Measurements from ENCODE around the gene UNKL.

UNKL gene

DNA sequence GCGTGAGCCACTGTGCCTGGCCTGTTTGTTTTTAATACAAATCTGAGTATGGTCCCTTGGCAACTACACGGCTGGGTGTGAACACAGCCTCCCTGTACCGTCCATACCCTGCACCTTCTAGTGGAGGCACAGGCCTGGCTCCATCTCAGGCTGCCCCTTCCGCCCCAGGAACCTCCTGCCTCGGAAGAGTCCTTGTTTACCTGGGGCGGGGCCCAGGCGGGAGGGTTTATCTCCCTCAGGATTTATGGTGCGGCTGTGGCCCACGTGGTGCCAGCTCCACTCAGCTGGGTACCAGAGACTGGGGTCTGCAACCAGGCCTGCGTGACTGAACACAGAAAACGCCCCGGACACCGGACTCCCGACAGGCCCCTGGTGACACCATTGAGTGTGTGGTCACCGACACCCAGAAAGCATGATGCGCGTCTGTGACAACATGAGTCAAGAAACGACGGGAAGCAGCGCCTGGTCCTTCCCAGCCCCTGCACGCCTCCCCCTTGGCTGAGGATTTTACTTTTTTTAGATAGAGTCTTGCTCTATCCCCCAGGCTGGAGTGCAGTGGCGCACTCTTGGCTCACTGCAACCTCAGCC lies 19.0 kb downstream of the UNKL start:
- no peak for DNase-seq (ENCODE audit: low spot score)
- TF ChIP-seq, protein P1, sequence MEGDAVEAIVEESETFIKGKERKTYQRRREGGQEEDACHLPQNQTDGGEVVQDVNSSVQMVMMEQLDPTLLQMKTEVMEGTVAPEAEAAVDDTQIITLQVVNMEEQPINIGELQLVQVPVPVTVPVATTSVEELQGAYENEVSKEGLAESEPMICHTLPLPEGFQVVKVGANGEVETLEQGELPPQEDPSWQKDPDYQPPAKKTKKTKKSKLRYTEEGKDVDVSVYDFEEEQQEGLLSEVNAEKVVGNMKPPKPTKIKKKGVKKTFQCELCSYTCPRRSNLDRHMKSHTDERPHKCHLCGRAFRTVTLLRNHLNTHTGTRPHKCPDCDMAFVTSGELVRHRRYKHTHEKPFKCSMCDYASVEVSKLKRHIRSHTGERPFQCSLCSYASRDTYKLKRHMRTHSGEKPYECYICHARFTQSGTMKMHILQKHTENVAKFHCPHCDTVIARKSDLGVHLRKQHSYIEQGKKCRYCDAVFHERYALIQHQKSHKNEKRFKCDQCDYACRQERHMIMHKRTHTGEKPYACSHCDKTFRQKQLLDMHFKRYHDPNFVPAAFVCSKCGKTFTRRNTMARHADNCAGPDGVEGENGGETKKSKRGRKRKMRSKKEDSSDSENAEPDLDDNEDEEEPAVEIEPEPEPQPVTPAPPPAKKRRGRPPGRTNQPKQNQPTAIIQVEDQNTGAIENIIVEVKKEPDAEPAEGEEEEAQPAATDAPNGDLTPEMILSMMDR (IDR thresholded peaks at IDR 0.05; ENCODE audit: extremely low read depth, insufficient read depth, missing control alignments) = no peak
- in situ Hi-C loops (cut with MboI; ENCODE audit: low pct_unique_long_range_greater_than_20kb, low sequenced_read_pairs, unreplicated experiment) = no loop called here

DNA sequence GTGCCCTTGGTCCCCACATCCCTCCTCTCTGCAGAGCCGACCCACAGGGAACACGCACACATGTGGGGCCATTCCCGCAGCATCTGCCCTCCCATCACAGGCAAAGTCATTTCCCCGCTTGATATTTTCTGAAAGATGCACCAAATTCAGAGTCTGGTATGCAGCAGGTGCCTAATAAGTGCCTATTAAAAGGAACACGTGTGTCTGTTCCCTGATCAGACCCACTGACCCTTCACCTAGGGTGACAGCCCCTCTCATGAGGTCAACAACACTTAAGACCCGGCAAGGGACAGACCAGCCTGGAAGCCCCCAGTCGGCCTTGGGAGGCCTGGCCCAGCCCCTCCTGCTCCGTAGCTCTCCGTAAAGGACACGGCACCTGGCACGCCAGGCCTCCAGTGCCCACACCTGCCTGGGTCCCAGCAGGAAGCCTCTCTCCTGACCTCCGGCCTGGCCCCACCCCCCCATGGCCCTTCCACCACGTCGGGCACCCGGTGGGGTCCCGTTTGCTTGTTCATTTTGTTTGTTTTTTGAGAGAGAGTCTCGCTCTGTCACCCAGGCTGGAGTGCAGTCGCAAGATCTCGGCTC lies 20.0 kb downstream of the UNKL start:
- no peak for DNase-seq (ENCODE audit: low spot score)
- in situ Hi-C loops (cut with MboI; ENCODE audit: low pct_unique_long_range_greater_than_20kb, low sequenced_read_pairs, unreplicated experiment) = no loop called here
- TF ChIP-seq, protein P1 (IDR thresholded peaks at IDR 0.05; ENCODE audit: extremely low read depth, insufficient read depth, missing control alignments) = no peak

DNA sequence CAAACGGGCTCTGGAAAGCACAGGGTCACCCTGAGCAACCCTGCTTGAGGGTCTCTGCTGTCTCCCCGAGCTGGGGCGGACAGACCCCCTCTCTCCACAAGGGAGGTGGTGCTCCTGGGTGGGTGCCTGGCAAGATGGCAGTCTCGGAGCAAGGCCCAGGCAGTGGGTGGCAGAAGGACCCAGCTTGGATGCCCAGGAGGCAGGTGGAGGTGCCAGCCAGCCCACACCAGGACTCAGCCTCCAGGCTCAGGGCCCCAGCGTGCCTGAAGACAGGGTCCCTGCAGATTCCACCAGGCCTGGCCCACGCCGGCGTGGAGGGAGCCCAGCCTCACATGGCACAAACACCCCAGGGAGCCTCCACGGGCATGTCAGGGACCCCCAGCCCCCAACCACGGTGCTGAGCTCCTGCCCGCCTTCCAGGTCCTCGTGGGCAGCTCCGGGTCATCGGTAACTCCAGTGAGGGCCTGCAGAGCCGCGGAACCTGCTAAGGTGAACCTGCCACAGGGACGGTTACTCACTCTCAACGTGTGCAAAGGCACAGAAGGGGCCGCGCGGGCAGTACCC lies 20.8 kb downstream of the UNKL start:
- no peak for DNase-seq (ENCODE audit: low spot score)
- in situ Hi-C loops (cut with MboI; ENCODE audit: low pct_unique_long_range_greater_than_20kb, low sequenced_read_pairs, unreplicated experiment) = no loop called here
- TF ChIP-seq, protein P1 (IDR thresholded peaks at IDR 0.05; ENCODE audit: extremely low read depth, insufficient read depth, missing control alignments) = no peak

DNA sequence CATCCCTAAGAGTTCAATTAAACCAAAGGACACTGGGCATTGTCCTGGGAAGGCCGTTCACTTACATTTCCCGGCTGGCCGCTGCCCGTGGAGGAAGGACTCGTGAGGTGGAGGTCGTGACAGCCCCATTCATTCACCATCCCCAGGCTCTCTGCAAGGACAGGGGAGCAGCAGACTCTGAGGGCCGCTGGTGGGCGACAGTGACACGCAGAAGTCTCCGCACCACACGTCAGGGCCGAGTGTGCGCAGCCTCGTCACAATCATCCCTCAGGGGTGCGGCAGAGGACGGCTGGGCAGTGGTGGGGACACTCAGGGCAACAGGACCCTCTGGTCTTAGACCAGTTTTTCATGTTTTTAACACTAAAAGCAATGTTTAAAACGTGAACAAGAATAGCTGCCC lies 21.7 kb downstream of the UNKL start:
- TF ChIP-seq, protein P1 (IDR thresholded peaks at IDR 0.05; ENCODE audit: extremely low read depth, insufficient read depth, missing control alignments) = no peak
- in situ Hi-C loops (cut with MboI; ENCODE audit: low pct_unique_long_range_greater_than_20kb, low sequenced_read_pairs, unreplicated experiment) = no loop called here
- DNase-seq (ENCODE audit: low spot score) = no peak

DNA sequence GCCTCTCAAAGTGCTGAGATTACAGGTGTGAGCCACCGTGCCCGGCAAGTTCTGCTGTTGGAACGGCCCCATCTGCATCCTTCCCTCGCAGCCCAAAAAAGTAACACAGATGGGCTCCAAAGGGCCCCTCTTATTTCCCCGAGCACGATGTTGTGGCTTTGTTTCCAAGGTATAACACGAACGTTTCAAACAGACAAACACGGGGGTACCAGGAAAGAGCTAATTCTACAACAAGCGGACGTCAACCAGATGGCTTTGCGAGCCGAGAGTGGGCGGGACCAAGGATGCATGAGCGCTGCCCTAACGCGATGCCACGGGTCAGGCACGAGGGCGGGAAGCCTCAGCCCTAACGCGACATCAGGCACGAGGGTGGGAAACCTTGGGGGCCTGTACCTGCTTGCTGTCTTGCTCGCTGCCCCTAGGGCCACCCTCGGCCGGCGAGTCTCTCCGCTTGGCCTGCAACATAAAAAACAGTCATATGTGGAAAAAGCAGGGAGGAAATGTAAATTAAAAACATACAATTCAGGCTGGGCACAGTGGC lies 24.2 kb downstream of the UNKL start:
- TF ChIP-seq, protein P1 (IDR thresholded peaks at IDR 0.05; ENCODE audit: extremely low read depth, insufficient read depth, missing control alignments) = no peak
- in situ Hi-C loops (cut with MboI; ENCODE audit: low pct_unique_long_range_greater_than_20kb, low sequenced_read_pairs, unreplicated experiment) = no loop called here
- DNase-seq (ENCODE audit: low spot score) = no peak

DNA sequence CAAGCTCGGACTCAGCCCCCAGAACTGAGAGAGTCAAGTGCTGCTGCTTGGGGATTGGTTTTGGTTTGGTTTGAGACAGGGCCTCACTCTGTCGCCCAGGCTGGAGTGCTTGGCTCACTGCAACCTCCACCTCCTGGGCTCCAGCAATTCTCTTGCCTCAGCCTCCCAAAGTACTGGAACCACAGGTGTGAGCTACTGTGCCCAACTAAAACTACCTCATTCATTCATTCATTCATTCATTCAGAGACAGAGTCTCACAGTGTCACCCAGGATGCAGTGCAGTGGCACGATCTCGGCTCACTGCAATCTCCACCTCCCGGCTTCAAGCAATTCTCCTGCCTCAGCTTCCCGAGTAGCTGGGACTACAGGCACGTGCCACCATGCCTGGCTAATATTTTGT lies 24.7 kb downstream of the UNKL start:
- no peak for DNase-seq (ENCODE audit: low spot score)
- in situ Hi-C loops (cut with MboI; ENCODE audit: low pct_unique_long_range_greater_than_20kb, low sequenced_read_pairs, unreplicated experiment) = no loop called here
- TF ChIP-seq, protein P1 (IDR thresholded peaks at IDR 0.05; ENCODE audit: extremely low read depth, insufficient read depth, missing control alignments) = no peak

Measured in GM13977 (cell line).